Fibroblast of skin of right quadriceps (primary cell): ENCODE results near the gene BCAM.
"Not testable (repeated sequence)": the region's sequence is repeated elsewhere in the genome, so short reads cannot be mapped to it uniquely, and the experiment has no call there.

ENCODE experiments used
- DNase-seq: peaks from one replicate; pipeline ENCODE4 v3.0.0-alpha.2; 2013

BCAM gene

GRCh38 chr19:44808463-44809371, at the start of gene BCAM:
TSS of gene BCAM (plus strand) at chr19:44809103. CDS start at chr19:44809125, 22 bp downstream.
- peak; percentile 59 for DNase-seq

DNA sequence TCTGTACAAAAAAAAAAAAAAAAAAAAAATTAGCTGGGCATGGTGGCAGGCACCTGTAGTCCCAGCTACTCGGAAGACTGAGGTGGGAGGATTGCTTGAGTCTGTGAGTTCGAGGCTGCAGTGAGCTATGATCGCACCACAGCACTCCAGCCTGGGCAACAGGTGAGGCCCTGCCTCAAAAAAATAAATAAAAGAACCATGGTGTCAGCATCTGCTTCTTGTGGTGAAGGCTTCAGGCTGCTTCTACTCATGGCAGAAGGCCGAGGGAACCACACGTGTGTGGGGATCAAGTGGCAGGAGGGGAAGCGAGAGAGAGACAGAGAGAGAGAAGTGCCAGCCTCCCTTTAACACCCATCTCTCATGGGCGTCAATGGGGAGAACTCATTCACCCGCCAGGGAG, 46.9 kb upstream of the BCAM start:
- DNase-seq: no peak

DNA sequence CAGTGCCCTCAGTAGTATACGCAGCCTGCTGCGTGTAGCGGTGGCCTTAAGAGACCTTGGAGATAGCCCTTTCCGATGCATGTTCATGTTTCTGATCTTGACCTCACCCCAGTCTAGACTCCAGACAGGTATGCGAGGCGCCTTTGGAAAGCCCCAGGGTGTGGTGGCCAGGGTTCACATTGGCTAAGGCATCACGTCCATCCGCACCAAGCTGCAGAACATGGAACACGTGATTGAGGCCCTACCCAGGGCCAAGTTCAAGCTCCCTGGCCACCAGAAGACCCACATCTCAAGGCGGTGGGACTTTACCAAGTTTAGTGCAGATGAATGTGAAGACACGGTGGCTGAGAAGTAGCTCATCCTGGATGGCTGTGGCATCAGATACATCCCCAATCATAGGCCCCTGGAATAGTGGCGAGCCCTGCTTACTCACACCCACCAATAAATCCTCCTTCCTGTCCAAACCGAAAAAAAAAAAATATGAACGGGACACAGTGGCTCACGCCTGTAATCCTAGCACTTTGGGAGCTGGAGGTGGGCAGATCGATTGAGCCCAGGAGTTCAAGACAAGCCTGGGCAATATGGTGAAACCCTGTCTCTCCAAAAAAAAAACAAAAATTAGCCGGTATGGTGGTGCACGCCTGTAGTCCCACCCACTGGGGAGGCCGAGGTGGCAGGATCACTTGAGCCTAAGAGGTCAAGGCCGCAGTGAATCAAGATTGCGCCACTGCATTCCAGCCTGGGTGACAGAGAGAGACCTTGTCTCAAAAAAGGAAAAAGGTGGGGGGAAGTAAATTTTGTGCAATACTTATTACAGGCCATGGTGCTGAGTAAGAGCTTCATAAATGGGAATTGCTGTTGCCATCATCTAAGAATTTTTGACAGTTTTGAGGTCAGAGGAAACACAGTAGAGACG, 43.6 kb upstream of the BCAM start:
- peak; percentile 63 for DNase-seq

- DNase-seq: no peak
Observed at GRCh38 chr19:44765949-44766335, 43.0 kb upstream of the BCAM start.

DNA sequence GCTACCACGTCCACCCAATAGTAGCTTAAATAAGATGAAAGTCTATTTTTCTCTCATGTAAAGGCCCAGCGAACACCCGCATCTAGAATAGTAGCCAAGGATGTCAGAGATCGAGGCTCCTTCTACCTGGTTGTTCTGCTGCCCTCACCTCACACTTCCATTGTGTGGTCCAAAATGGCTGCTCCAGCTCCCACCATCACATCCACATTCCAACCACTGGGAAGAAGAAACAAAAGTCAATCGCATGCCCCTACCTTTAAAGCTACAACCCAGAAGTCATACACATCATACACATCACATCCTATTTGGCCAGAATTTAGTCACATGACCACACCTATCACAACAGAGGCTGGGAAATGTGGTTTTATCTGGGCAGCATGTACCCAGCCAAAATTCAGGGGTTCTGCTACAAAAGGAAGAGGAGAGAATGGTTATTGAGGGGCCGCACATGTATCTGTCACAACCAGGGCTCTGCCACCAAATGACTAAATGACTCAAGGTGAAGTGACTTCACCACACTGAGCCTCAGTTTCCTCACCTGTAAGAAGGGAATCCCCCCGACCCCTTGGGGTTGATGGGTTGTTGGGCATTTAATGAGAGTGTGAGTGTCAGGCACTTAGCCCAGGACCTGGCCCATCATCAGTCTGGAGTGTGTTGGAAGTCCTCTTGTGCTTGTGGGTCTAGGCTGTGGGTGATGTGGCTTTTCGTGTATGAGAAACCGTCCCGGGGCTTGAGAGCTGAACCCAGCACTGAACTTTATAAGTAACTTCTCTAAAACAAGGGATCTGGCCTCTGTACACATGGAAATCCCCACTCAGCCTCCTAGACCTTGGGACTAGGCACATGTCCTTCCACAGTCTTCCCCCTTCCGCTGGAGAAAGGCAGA, 41.4 kb upstream of the BCAM start:
- DNase-seq: no peak

DNA sequence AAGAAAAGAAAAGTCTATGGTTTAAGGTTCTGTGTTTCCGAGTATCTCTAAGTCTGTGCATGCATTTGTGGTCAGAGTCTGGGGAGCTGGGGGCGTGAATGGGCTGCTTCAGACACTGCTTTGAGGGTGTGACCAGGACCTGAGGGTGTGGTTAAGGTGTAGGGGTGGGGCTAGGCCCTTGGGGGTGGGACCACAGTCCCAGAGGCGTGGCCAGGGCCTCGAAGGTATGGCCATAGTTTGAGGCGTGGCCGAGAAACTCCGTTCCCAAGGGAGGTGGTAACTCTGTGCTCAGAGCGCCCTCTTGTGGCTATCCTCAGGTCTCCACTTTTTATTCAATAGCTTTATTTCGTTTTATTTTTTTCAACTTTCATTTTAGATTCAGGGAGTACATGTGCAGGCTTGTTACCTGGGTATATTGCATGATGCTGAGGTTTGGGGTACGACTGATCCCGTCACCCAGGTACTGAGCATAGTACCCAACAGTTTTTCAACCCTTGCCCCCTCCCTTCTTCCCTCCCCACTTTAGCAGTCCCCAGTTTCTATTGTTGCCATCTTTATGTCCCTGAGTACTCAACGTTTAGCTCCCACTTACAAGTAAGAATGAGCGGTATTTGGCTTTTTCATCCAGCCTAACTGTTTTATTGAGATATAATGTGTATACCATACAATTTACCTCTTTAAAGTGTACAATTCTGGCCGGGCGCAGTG, 38.2 kb upstream of the BCAM start:
- peak; percentile 90 for DNase-seq

DNA sequence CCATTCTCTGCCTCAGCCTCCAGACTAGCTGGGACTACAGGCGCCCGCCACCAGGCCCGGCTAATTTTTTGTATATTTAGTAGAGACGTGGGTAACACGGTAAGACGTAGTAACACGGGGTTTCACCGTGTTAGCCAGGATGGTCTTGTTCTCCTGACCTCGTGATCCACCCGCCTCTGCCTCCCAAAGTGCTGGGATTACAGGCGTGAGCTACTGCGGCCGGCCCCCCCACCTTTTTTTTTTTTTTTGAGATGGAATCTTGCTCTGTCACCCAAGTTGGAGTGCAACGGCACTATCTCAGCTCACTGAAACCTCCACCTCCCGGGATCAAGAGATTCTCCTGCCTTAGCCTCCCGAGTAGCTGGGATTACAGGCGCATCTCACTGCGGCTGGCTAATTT, 36.8 kb upstream of the BCAM start:
- not testable (repeated sequence) for DNase-seq

DNA sequence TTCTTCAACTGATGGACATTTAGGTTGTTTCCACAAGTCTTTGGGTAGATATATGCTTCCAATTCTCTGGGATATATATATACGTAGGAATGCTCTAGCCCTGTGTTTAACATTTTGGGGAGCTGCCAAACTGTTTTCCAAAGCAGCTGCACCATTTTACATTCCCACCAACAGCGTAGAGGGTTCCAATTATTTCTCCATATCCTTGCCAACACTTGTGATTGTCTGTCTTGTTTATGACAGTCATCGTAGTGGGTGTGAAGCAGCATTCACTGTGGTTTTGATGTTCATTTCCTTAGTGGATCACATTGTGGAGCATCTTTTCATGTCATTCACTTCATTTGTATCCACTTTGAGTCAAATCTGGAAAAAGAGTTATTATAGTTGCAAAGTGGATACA, 35.9 kb upstream of the BCAM start:
- peak; percentile 74 for DNase-seq

GRCh38 chr19:44775676-44776240, 33.1 kb upstream of the BCAM start:
- DNase-seq: no peak

DNA sequence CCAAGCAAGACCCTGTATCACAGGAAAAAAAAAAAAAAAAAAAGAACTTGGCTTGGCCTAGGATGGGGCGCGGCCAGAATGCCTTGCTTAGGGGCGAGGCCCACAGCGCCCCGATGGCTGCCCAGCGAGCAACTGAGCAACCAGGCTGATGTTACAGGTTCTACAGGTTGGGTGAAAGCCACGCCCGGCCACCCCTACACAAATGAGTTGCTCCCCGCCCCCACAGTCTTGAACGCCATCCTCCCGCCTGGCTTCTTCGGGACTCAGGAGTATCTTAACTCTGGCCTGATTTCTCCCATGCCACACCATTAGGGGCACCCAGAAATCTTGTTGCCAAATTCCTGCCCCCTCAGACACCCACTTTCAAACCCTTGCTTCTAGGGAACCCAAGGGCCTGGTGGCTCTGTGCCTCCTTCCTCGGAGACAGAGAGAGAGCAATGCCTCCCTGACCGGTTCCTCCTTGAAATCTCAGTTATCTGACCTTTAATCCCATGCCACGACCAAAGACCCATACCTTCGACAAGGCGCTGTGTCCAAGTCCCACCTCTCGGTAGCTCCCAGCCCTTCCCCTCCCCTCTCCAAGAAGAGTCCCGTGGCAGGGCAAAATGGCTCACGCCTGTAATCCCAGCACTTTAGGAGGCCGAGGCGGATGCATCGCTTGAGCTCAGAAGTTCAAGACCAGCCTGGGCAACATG, 32.4 kb upstream of the BCAM start:
- DNase-seq: no peak

DNA sequence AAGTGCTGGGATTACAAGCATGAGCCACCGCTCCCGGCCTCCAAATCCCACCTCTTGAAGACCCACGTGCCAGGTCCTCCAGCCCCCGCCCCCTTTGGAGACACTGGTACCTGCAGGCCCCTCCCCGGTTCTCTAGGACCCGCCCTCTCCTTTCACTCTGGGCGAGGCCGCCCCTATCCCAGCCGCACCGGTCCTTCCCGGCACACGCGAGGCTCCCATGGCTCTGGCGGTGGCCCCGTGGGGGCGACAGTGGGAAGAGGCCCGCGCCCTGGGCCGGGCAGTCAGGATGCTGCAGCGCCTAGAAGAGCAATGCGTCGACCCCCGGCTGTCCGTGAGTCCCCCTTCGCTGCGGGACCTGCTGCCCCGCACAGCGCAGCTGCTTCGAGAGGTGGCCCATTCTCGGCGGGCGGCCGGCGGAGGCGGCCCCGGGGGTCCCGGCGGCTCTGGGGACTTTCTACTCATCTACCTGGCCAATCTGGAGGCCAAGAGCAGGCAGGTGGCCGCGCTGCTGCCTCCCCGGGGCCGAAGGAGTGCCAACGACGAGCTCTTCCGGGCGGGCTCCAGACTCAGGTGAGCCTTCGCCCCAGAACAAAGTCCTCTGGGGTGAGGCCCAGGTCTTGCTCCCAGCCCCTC, 31.1 kb upstream of the BCAM start, which contains the start of gene CBLC:
CBLC (plus strand) TSS at position 176 of the 633 bp plus-strand sequence; CDS start at position 218, 42 bp downstream.
- DNase-seq: no peak

- no peak for DNase-seq
Observed at GRCh38 chr19:44779150-44779549, 29.8 kb upstream of the BCAM start.

DNA sequence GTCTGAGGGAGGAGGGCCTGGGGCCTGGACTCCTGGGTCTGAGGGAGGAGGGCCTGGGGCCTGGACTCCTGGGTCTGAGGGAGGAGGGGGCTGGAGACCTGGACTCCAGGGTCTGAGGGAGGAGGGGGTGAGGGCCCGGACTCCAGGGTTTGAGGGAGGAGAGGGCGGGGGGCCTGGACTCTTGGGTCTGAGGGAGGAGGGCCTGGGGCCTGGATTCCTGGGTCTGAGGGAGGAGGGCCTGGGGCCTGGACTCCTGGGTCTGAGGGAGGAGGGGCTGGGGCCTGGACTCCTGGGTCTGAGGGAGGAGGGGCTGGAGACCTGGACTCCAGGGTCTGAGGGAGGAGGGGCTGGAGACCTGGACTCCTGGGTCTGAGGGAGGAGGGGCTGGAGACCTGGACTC, 27.2 kb upstream of the BCAM start:
- DNase-seq: not testable (repeated sequence)

- no peak for DNase-seq
Observed at GRCh38 chr19:44782729-44783128, 26.2 kb upstream of the BCAM start.

- DNase-seq: no peak
Observed at GRCh38 chr19:44783545-44783944, 25.4 kb upstream of the BCAM start.

DNA sequence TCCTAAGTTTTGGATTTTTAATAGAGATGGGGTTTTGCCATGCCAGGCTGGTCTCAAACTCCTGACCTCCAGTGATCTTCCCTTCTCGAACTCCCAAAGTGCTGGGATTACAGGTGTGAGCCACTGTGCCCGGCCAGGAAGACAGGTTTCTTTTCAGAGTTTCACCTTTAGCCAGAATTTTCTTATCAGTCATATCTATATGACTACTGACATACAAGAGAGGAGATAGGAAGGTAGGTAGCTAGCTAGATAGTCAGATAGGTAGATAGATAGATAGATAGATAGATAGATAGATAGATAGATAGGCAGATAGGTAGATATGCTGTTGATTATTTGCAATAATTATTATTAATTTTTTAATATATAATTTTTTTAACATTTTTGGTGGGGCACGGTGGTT, 23.6 kb upstream of the BCAM start:
- DNase-seq: no peak

- DNase-seq: no peak
Observed at GRCh38 chr19:44785993-44786392, 22.9 kb upstream of the BCAM start.

GRCh38 chr19:44788971-44789370, 19.9 kb upstream of the BCAM start:
- no peak for DNase-seq

GRCh38 chr19:44789943-44790483, 18.9 kb upstream of the BCAM start:
- no peak for DNase-seq

- DNase-seq: no peak
Observed at GRCh38 chr19:44792281-44792680, 16.6 kb upstream of the BCAM start.
